Neuronal stem cell (in vitro differentiated cells): ENCODE data around the gene NLGN1.

Experiments used
- DNase-seq: peaks from one replicate; pipeline ENCODE4 v3.0.0-alpha.2; 2013; ENCODE audit warnings: low spot score
- H2AFZ ChIP-seq: one replicate; pipeline ENCODE4 v1.6.1; 2013; ENCODE audit warnings: mild to moderate bottlenecking, low read length, inconsistent platforms
- H2AK5ac ChIP-seq: 2 replicates; pipeline ENCODE4 v1.6.1; 2013; ENCODE audit warnings: low read depth, mild to moderate bottlenecking, inconsistent platforms, low read length, moderate library complexity, mixed read lengths
- H2BK120ac ChIP-seq: 2 replicates; pipeline ENCODE4 v1.6.1; 2013; ENCODE audit warnings: low read depth, mild to moderate bottlenecking, inconsistent platforms, low read length, moderate library complexity, mixed read lengths
- H2BK12ac ChIP-seq: one replicate; pipeline ENCODE4 v1.6.1; 2013; ENCODE audit warnings: low read length, inconsistent platforms
- H2BK15ac ChIP-seq: 2 replicates; pipeline ENCODE4 v1.6.1; 2013; ENCODE audit warnings: mild to moderate bottlenecking, low read length, inconsistent platforms, mixed read lengths
- H2BK5ac ChIP-seq: one replicate; pipeline ENCODE4 v1.6.1; 2013; ENCODE audit warnings: inconsistent platforms, mild to moderate bottlenecking, low read length, moderate library complexity
- H3K14ac ChIP-seq: one replicate; pipeline ENCODE4 v1.6.1; 2013; ENCODE audit warnings: low read length, inconsistent platforms
- H3K18ac ChIP-seq: 2 replicates; pipeline ENCODE4 v1.6.1; 2013; ENCODE audit warnings: low read length, inconsistent platforms
- H3K23ac ChIP-seq: 2 replicates; pipeline ENCODE4 v1.6.1; 2013; ENCODE audit warnings: low read depth, mild to moderate bottlenecking, mixed read lengths, low read length, inconsistent platforms; ENCODE audit not compliant: poor library complexity
- H3K27ac ChIP-seq: replicated peaks from 3 replicates; pipeline ENCODE4 v1.5.1; 2013; ENCODE audit warnings: low read length, inconsistent platforms
- H3K27me3 ChIP-seq, 3 experiments: 2 replicates each; pipeline ENCODE4 v1.6.1; 2013; ENCODE audit warnings: low read length in 3 of 3, mild to moderate bottlenecking in 2 of 3, inconsistent platforms in 1 of 3, low read depth in 1 of 3, mixed read lengths in 1 of 3, moderate library complexity in 1 of 3; ENCODE audit not compliant: control insufficient read depth in 3 of 3, insufficient read depth in 3 of 3
- H3K36me3 ChIP-seq, 2 donors: replicated peaks in 1 of 2; 2 replicates each; pipeline ENCODE4 v1.6.1; 2013; ENCODE audit warnings: low read length in 2 of 2; ENCODE audit not compliant: control insufficient read depth in 2 of 2, insufficient read depth in 2 of 2
- H3K4ac ChIP-seq: 2 replicates; pipeline ENCODE4 v1.6.1; 2013; ENCODE audit warnings: inconsistent platforms, mild to moderate bottlenecking, low read length, moderate library complexity
- H3K4me1 ChIP-seq, 2 donors: 1 replicate in 1 of 2; 2 replicates in 1 of 2; pipeline ENCODE4 v1.6.1; 2013; ENCODE audit warnings: low read length in 2 of 2, low read depth in 1 of 2; ENCODE audit not compliant: control insufficient read depth in 2 of 2, insufficient read depth in 1 of 2
- H3K4me2 ChIP-seq: one replicate; pipeline ENCODE4 v1.6.1; 2013; ENCODE audit warnings: mild to moderate bottlenecking, low read length, inconsistent platforms; ENCODE audit not compliant: insufficient read depth, poor library complexity, severe bottlenecking
- H3K4me3 ChIP-seq, 2 donors: 2 replicates each; pipeline ENCODE4 v1.5.1; 2013; ENCODE audit warnings: low read length in 2 of 2, mild to moderate bottlenecking in 2 of 2, inconsistent platforms in 1 of 2, moderate library complexity in 1 of 2
- H3K79me1 ChIP-seq: one replicate; pipeline ENCODE4 v1.6.1; 2013; ENCODE audit warnings: low read depth, mild to moderate bottlenecking, inconsistent platforms, low read length, moderate library complexity
- H3K9ac ChIP-seq: one replicate; pipeline ENCODE4 v1.6.1; 2013; ENCODE audit warnings: mild to moderate bottlenecking, low read depth, low read length, inconsistent platforms; ENCODE audit not compliant: poor library complexity
- H3K9me3 ChIP-seq, 2 donors: replicated peaks in 1 of 2; 2 replicates each; pipeline versions ENCODE3 to v1.6.1; 2013; ENCODE audit warnings: low read length in 2 of 2, mild to moderate bottlenecking in 2 of 2, inconsistent platforms in 1 of 2, low read depth in 1 of 2, mixed read lengths in 1 of 2, moderate library complexity in 1 of 2; ENCODE audit not compliant: control insufficient read depth in 2 of 2, insufficient read depth in 1 of 2
- H4K8ac ChIP-seq: one replicate; pipeline ENCODE4 v1.6.1; 2013; ENCODE audit warnings: low read depth, mild to moderate bottlenecking, inconsistent platforms, low read length, moderate library complexity
- H4K91ac ChIP-seq: one replicate; pipeline ENCODE4 v1.6.1; 2013; ENCODE audit warnings: low read length, low read depth, mild to moderate bottlenecking, inconsistent platforms; ENCODE audit not compliant: poor library complexity
- WGBS, 2 donors: extraction: QIAGEN DNeasy Blood & Tissue Kit; methylation state at CpG; one replicate each; pipeline ENCODE4 v1.1.7; 2013; ENCODE audit warnings: missing lambda C conversion rate in 2 of 2, mixed read lengths in 1 of 2; ENCODE audit not compliant: insufficient read length in 2 of 2, insufficient replicate concordance in 1 of 2; ENCODE audit errors: extremely low coverage in 2 of 2; 5-methylcytosine and 5-hydroxymethylcytosine counted together

The NLGN1 gene

GRCh38 chr3:174125267-174125824 is 727.8 kb downstream of the NLGN1 start:
- no peak overlapping the region for H3K23ac ChIP-seq
- H2BK12ac ChIP-seq = no peak overlapping the region
- no peak overlapping the region for H2AFZ ChIP-seq
- no peak overlapping the region for H3K18ac ChIP-seq
- H3K9me3 ChIP-seq = no peaks in the 10 kb centered on the region
- H2BK15ac ChIP-seq = no peak overlapping the region
- DNase-seq = no peak
- no peak overlapping the region for H3K4me2 ChIP-seq
- no peak overlapping the region for H2BK120ac ChIP-seq
- no peak overlapping the region for H2BK5ac ChIP-seq
- no peaks in the 10 kb centered on the region for H3K79me1 ChIP-seq
- H4K8ac ChIP-seq = no peak overlapping the region
- no peak overlapping the region for H3K9ac ChIP-seq
- H3K14ac ChIP-seq = no peak overlapping the region
- peaks cover 0 to 6% of the 10 kb centered on the region in 2 donors for H3K4me1 ChIP-seq
- no peak overlapping the region for H3K4ac ChIP-seq
- H3K27me3 ChIP-seq = peaks cover 0 to 15% (median 0%) of the 10 kb centered on the region in 3 experiments
- no peak overlapping the region for H3K27ac ChIP-seq
- no CpG with 5 or more reads among the region's 2 CpGs for WGBS, 2 donors
- no peak overlapping the region for H3K4me3 ChIP-seq
- no peak overlapping the region for H4K91ac ChIP-seq
- no peaks in the 10 kb centered on the region for H3K36me3 ChIP-seq
- no peak overlapping the region for H2AK5ac ChIP-seq

GRCh38 chr3:174126990-174127758 is 729.6 kb downstream of the NLGN1 start:
- H3K36me3 ChIP-seq = no peaks in the 10 kb centered on the region
- H3K27ac ChIP-seq = no peak overlapping the region
- no peaks in the 10 kb centered on the region for H3K79me1 ChIP-seq

GRCh38 chr3:174132006-174132405 is 734.5 kb downstream of the NLGN1 start:
- Histone ChIP-seq H3K9me3 (no peaks in the 10 kb centered on the region), H3K18ac (no peak overlapping the region), H2BK15ac (no peak overlapping the region), H4K8ac (no peak overlapping the region), H3K36me3 (no peaks in the 10 kb centered on the region), H3K4me2 (no peak overlapping the region), H3K27ac (no peak overlapping the region), H3K4me3 (no peak overlapping the region), H2AK5ac (no peak overlapping the region), H3K4me1 (no peaks in the 10 kb centered on the region), H2BK5ac (no peak overlapping the region), H3K9ac (no peak overlapping the region), H2BK12ac (no peak overlapping the region), H3K79me1 (no peaks in the 10 kb centered on the region), H3K4ac (no peak overlapping the region), H3K14ac (no peak overlapping the region), H2BK120ac (no peak overlapping the region), H2AFZ (no peak overlapping the region), H3K23ac (no peak overlapping the region), H4K91ac (no peak overlapping the region), H3K27me3 (no peaks in the 10 kb centered on the region)
- WGBS, 2 donors = no CpG with 5 or more reads among the region's 1 CpG
- DNase-seq = no peak

More at GRCh38 chr3:174126990-174127758, 729.6 kb downstream of the NLGN1 start:
- no peak overlapping the region for H2BK15ac ChIP-seq
- no peak overlapping the region for H4K91ac ChIP-seq
- no peak overlapping the region for H2BK120ac ChIP-seq
- H3K4me2 ChIP-seq = no peak overlapping the region
- no peaks in the 10 kb centered on the region for H3K9me3 ChIP-seq
- no peak for DNase-seq
- no CpG with 5 or more reads among the region's 4 CpGs for WGBS, 2 donors
- H3K27me3 ChIP-seq = peaks cover 0 to 12% (median 0%) of the 10 kb centered on the region in 3 experiments
- no peak overlapping the region for H4K8ac ChIP-seq
- no peak overlapping the region for H3K18ac ChIP-seq
- H2AFZ ChIP-seq = no peak overlapping the region
- no peak overlapping the region for H3K14ac ChIP-seq
- H3K4me1 ChIP-seq = no peaks in the 10 kb centered on the region
- H2BK12ac ChIP-seq = no peak overlapping the region
- no peak overlapping the region for H3K4me3 ChIP-seq
- no peak overlapping the region for H2AK5ac ChIP-seq
- no peak overlapping the region for H3K4ac ChIP-seq
- H3K9ac ChIP-seq = no peak overlapping the region
- no peak overlapping the region for H2BK5ac ChIP-seq
- no peak overlapping the region for H3K23ac ChIP-seq

- H3K18ac ChIP-seq = no peak overlapping the region
- H3K36me3 ChIP-seq = no peaks in the 10 kb centered on the region
- H4K91ac ChIP-seq = no peak overlapping the region
- no peak overlapping the region for H3K23ac ChIP-seq
- H3K27me3 ChIP-seq = no peaks in the 10 kb centered on the region
- no peak for DNase-seq
- no CpG with 5 or more reads among the region's 5 CpGs for WGBS, 2 donors
- H3K4me1 ChIP-seq = no peaks in the 10 kb centered on the region
- H2AFZ ChIP-seq = no peak overlapping the region
- no peak overlapping the region for H3K4me3 ChIP-seq
- no peak overlapping the region for H2BK15ac ChIP-seq
- H4K8ac ChIP-seq = no peak overlapping the region
- no peak overlapping the region for H3K14ac ChIP-seq
- H2BK5ac ChIP-seq = no peak overlapping the region
- no peak overlapping the region for H3K27ac ChIP-seq
- no peak overlapping the region for H2BK120ac ChIP-seq
- H3K4me2 ChIP-seq = no peak overlapping the region
- H3K79me1 ChIP-seq = no peaks in the 10 kb centered on the region
- H2BK12ac ChIP-seq = no peak overlapping the region
- H2AK5ac ChIP-seq = no peak overlapping the region
- H3K4ac ChIP-seq = no peak overlapping the region
- no peak overlapping the region for H3K9ac ChIP-seq
- no peaks in the 10 kb centered on the region for H3K9me3 ChIP-seq
These were observed 735.0 kb downstream of the NLGN1 start for GRCh38 chr3:174132421-174133042.
